GM21717 (cell line): Measurements from ENCODE around the gene SEMA6B.

ENCODE experiments used
- ATAC-seq: cut with Tn5 transposase; IDR thresholded peaks from one replicate; pipeline ENCODE4 v1.9.1; 2021; ENCODE audit warnings: mild to moderate bottlenecking, moderate library complexity; ENCODE audit not compliant: unreplicated experiment

SEMA6B gene

DNA sequence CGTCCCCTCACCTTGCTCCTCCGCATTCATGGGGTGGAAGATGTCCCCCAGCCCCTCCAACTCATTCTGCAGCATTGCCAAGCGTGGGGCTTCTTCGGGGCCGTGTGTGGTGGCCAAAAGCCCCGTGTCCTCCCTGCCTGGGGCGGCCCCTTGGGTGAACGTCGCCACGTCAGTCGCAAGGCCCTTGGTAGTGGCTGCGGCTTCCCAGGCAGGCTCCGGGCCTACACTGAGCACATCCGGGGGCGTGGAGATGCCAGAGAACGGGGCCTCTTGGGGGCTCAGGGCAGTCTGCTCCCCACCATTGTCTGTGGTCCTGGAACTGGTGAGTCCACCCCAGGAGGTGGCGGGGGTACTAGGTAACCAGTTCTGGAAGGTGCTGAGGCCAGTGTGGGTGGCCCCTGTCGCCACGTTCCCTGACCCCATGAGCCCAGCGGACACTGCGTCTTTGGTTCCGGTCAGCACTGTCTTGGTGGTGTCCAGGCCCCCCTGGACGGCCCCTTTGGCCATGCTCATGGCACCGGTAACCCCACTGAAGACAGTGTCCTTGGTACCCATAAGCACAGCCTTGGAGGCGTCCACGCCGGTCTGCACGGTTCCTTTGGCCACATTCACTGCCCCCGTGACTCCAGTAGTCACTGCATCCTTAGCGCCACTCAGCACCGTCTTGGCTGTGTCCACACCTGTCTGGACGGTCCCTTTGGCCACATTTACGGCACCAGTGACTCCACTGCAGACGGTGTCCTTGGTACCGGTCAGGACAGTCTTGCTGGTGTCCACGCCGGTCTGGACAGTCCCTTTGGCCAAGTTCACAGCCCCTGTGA, 48.8 kb downstream of the SEMA6B start:
- no peak for ATAC-seq

DNA sequence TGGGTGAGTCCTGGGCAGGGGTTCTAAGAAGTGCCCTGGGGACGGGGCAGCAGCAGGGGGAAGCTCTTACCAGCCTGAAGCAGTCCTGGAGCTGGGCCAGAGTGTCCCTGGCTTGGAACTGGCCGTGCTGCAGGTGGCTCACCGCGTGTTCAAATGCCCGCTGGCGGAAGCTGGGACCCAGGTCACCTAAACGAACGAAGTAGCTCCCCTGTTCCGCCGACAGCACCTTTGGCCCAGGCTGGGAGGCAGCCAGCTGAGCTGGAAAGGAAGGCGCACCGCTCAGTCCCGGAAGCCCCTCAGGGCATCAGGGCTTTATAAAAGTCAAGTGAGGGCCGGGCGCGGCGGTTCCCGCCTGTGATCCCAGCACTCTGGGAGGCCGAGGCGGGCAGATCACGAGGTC, 50.8 kb downstream of the SEMA6B start:
- no peak for ATAC-seq

- ATAC-seq = no peak
Observed at GRCh38 chr19:4507804-4508203, 51.7 kb downstream of the SEMA6B start.

DNA sequence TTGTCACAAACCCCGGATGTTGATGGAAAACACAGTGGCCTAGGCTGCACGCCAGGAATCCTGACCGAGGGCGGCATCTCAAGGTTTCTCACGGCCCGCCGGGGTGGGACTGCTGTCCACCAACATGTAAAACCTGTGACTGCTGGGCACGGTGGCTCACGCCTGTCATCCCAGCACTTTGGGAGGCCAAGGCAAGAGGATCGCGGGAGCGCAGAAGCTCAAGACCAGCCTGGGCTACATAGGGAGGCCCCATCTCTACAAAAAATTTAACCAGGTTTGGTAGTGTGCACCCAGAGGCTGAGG, 52.4 kb downstream of the SEMA6B start:
- no peak for ATAC-seq

DNA sequence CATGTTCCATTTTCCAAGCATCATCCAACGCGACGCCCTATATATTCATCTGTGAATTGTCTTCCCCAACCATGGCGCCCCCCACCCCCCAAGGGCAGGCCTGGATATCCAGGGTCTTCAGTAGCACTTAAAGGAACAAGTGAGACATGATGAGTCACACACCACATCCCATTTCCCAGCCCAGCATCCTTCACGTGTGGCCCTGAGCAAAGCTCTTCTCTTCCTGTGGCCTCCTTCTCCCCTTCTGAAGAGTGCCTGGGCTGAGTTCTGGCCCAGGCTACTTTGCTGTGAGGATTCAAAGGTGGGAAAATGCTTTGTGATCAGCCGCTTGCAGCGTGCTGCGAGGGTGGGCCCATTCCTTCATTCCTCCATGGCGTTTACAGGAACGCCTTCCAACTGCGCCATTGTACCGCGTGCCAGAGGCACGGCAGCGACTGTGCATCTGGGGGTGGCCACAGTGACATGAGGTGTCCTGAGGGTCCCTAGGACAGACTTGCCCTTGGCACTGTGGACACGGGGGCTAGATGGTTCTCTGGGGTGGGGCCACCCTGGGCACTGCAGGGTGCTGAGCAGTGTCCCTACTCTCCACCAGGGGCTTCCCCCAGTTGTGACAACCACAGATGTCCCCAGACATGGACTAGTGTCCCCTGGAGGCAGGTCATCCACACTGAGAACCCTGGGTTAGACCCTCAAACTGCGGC, 52.9 kb downstream of the SEMA6B start:
- no peak for ATAC-seq

GRCh38 chr19:4505570-4506448, 53.7 kb downstream of the SEMA6B start:
- no peak for ATAC-seq

DNA sequence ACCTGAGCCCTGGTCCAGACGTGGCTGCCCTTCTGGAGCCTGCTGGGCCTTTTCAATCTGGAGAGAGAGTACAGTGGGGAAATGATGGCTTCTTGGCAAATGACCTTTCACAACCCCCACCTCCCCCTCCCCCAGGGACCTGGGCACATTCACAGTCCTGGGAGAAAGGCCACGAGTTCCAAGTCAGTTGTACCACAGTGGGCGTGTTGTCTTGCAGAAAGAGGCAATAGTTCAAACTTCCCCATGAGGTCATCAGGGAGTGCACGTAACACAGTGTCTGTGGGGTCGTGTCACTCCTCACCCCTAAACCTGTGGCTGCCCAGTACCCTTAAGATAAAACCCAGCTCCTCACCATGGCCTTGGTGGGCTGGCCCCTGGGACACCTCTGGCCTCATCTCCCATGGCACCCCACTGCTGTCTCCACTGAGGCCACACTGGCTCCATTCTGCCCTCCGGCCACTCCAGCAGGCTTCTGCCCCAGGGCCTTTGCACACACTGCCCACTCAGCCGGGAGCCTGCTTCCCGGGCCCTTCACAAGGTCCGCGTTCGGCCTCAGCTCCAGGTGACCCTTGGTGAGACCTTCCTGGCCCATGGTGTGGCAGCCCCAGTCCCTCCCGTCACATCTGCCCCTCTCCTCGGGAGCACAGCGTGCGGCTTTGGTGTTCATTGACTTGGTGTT, 54.5 kb downstream of the SEMA6B start:
- ATAC-seq = no peak

DNA sequence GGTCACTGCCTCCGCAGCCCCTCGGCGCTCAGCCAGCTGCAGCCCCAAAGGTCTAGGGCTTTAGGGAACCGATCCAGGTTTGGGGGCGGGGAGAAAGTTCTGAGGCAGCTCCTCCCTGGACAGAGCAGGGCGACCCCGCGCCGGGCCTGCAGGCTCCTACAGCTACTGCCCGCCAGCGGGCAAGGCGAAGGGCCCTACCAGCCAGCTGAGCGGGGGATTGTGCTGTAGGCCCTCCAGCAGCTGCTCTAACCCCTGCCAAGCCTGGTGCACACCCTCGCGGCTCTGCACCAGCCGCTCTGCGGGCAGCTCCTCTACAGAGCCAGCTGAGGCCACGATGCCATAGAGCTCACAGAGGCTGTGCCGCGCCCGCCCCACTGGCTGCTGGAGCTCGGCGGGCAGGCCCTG, 55.2 kb downstream of the SEMA6B start:
- ATAC-seq = no peak

DNA sequence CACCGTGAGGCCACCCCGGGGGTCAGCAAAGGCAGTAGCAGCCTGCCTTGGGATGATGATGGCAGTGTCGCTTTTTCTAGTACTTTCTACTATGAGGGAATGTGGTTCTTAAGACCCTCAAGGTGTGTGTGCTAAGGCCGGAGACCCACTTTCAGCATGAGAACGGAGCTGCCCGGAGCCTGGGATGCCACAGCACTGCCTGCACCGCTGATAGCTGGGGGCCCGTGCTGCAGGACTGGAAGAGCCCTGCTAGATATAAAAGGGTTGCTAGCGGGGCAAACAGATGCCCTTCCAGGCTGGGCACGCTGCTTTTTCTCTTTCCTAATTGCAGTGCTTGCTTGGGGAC, 55.7 kb downstream of the SEMA6B start:
- no peak for ATAC-seq

DNA sequence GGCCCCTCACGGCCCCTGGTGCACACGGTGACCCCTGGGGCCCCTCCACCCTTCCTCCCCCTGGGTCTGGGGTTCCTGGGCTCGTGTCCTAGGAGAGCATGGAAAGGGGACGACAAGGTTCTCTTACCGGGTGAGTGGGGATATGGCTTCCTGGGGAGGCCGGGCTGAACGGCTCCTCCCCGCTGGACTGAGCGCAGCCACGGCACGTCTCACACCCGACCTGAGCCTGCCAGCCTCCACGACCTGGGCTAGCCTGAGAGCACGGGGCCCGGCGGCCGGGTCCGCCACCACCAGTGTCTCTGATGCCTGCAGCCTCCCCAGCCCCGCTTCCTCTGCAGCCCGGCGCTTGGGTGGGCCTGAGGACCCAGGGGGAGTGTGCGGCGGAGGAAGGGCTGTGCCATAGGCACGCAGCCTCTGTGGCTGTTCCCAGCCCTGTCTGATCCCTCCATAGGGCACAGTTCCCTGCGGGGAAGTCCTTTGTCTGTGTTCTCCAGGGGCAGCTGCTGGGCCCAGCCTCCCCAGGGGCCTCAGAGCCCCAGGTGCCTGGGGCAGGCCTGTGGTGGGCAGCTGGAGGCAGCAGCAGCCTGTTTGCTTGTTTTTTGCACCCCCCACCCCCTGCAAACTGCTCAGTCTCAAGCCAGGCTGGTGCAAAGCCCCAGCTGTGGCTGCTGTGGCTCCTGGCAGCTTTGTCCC, 56.2 kb downstream of the SEMA6B start:
- ATAC-seq = no peak

- ATAC-seq = no peak
Observed at GRCh38 chr19:4502282-4503131, 57.0 kb downstream of the SEMA6B start.

GRCh38 chr19:4501691-4502090, 57.8 kb downstream of the SEMA6B start:
- ATAC-seq = no peak

DNA sequence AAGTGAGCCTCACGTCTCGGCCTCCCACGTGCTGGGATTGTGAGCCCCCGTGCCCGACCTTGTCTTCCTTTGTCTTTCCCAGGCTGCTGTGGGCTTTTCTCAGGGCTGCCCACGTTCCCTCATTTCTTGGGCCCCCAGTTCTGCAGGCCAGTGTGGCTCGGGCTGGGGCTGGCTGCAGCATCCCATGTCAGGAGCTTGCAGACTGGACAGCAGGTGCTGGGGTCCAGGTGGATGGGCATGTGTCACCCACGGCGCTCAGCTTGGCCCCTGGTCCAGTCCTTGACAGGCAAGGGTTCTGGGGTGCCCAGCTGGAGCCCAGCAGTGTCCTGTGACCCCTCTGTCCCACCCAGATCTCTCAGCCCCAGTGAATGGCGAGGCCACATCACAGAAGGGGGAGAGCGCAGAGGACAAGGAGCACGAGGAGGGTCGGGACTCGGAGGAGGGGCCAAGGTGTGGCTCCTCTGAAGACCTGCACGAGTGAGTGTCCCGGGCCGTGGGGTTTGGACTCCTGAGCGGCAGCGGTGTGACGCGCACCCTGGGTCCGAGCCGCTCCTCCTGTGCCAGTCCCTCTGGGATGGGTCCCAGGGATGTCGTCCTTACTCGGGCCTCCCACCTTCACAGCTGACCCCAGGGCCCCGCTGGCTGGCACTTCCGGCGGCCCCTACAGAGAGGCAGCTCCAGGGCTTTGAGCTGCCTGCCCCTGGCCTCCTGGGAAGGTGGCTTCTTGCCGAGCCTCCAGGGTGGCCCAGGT, 58.5 kb downstream of the SEMA6B start:
- ATAC-seq = no peak

GRCh38 chr19:4499855-4500254, 59.6 kb downstream of the SEMA6B start:
- no peak for ATAC-seq

DNA sequence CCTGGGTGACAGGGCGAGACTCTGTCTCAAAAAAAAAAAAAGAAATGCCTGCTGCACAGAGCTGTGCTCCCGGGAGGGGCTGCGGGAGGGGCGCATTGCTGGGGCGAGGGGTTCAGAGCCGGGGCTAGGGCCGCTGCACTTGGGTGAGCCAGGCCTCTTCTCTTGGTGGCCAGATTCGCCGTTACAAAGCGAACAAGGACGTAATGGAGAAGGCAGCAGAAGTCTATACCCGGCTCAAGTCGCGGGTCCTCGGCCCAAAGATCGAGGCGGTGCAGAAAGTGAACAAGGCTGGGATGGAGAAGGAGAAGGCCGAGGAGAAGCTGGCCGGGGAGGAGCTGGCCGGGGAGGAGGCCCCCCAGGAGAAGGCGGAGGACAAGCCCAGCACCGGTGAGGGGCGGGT, 60.2 kb downstream of the SEMA6B start:
- no peak for ATAC-seq

DNA sequence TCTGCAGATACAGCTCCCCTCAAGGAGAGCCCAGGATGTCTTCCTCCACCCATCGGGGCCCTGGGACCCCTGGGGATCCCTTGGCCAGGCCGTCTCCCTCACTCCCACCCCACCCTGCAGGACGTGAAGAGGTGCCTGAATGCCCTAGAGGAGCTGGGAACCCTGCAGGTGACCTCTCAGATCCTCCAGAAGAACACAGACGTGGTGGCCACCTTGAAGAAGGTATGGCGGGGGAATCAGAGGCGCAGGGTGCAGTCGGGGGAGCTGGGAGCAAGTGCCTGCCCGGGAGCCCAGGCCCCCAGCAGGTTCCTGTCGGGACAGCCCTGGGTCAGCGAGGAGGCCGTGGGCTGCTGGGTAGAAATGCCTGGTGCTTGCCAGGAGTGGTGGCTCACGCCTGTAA, 60.8 kb downstream of the SEMA6B start:
- no peak for ATAC-seq

DNA sequence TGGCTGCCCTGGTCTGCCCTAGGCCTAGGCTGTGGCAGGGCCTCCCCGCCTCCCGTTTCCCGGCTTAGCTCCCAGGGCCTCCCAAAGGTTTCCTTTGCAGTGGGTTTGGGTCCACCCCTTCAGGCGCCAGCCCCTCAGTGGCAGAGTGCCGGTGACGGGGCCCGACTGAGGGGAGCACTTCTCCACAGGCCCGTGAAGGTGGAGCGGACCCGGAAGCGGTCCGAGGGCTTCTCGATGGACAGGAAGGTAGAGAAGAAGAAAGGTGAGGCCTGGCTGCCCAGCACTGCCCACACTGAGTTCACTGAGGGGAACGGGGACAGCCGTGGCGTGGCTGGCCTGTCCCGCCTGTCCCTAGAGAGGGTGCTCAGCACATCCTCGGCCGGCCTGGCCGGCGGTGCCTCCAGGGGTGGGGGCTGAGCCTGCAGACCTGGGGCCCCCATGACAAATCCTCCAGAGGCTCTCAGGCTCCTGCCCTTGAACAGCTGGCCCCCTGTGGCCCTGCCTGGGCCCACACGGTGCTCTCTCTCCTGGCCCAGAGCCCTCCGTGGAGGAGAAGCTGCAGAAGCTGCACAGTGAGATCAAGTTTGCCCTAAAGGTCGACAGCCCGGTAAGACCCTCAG, 61.6 kb downstream of the SEMA6B start:
- ATAC-seq = no peak

DNA sequence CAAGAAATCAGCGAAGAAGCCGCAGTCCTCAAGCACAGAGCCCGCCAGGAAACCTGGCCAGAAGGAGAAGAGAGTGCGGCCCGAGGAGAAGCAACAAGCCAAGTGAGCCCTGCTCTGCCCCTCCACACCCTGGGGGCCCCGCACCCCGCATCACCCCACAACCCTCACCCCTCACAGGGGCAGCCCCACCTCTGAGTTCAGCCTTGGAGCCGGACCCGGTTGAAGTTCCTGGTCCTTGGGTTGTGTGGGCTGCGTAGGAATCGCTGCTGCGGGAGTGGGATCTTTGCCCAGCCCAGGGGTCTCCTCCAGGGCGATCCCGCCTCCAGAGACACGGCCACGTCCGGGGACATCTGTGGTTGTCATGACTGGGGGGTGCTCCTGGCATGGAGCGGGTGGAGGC, 63.2 kb downstream of the SEMA6B start:
- no peak for ATAC-seq

- ATAC-seq = no peak
Observed at GRCh38 chr19:4495471-4495870, 64.0 kb downstream of the SEMA6B start.
